HG03039 (cell line): ENCODE measurements around the gene RHO.
A peak's percentile ranks its signal among the peaks of the same experiment; 100 is the strongest.
"Not testable (repeated sequence)": the region's sequence is repeated elsewhere in the genome, so short reads cannot be mapped to it uniquely, and the experiment has no call there.

Experiments used
- ATAC-seq: cut with Tn5 transposase; IDR thresholded peaks from one replicate; pipeline ENCODE4 v1.9.1; 2021; ENCODE audit warnings: mild to moderate bottlenecking, moderate library complexity; ENCODE audit not compliant: unreplicated experiment

The RHO gene

DNA sequence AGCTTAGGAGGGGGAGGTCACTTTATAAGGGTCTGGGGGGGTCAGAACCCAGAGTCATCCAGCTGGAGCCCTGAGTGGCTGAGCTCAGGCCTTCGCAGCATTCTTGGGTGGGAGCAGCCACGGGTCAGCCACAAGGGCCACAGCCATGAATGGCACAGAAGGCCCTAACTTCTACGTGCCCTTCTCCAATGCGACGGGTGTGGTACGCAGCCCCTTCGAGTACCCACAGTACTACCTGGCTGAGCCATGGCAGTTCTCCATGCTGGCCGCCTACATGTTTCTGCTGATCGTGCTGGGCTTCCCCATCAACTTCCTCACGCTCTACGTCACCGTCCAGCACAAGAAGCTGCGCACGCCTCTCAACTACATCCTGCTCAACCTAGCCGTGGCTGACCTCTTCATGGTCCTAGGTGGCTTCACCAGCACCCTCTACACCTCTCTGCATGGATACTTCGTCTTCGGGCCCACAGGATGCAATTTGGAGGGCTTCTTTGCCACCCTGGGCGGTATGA, at the start of gene RHO:
Gene RHO, plus strand, starts transcription at position 51 of the 512 bp plus-strand sequence. Its CDS starts 95 bp downstream, at position 146.
- ATAC-seq = no peak

DNA sequence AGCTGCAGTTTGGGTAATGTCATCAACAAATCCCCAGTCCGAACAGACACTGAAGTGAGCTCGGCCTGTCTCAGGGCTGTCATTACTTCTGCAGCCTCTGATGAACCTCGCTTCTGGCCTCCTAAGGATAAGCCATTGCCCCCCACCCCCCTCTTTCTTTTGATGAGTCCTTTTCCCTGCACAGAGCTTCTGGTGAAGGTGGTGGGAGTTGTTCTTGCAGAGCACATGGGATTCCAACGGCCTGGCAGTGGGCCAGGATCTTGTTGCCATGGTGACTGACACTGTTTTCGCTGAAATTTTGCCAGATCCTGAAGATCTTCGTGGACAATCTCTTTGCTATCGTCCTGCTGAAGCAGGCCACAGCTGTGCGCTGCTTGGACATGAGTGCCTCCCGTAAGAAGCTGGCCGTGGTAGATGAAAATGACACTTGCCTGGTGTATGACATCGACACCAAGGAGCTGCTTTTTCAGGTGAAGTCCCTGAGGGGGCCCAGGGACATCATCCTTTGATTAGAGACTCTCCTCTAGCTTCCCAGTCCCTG, 47.1 kb upstream of the RHO start:
- ATAC-seq = not testable (repeated sequence)

DNA sequence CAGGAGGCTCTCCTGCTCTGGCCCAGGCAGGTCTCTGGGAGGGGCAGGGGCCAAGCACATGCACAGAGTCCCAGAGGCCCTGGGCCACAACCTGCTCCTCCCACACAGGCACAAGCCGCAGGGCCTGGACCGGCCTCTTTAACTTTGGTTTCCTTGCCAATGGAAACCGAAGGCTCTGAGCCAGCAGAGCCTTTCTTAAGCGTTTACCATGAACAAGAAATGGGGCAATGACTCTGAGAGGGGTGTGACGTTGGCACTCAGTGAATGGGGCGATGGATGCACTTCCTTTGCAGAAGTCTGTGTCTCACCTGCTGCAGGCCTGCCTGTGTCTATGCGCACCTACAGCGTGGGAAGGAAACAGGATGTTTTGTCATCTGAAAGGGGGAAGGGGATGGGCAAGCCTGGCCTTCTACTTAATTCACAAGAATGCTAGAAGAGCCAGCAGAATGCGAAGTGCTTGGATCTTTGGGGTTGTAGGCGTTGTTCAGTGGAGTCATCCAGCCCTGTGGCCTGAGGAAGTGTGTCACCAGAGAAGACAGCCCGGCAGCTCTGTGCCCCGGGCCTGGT, 46.6 kb upstream of the RHO start:
- no peak for ATAC-seq

DNA sequence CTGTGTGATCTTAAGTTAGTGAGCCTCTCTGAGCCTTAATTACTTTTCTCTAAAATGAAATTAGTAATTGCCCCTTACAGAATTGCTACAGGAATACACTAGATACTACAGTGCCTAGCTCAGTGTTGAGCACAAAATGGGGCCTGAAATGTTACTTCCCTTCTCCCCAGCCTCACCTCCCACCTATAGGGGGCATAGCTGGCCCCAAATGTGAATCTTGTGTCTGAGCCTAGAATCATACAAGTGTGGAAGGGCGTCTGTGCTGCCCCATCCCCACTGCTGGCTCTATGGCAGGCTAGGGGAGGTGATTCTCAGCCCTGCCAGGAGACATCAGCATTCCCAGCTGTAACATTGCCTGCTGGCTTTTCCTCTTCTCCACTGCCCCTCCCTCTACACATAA, 45.7 kb upstream of the RHO start:
- no peak for ATAC-seq

GRCh38 chr3:129483870-129484269, 44.6 kb upstream of the RHO start:
- ATAC-seq = no peak

- not testable (repeated sequence) for ATAC-seq
Measured at GRCh38 chr3:129485146-129485545, 43.3 kb upstream of the RHO start.

DNA sequence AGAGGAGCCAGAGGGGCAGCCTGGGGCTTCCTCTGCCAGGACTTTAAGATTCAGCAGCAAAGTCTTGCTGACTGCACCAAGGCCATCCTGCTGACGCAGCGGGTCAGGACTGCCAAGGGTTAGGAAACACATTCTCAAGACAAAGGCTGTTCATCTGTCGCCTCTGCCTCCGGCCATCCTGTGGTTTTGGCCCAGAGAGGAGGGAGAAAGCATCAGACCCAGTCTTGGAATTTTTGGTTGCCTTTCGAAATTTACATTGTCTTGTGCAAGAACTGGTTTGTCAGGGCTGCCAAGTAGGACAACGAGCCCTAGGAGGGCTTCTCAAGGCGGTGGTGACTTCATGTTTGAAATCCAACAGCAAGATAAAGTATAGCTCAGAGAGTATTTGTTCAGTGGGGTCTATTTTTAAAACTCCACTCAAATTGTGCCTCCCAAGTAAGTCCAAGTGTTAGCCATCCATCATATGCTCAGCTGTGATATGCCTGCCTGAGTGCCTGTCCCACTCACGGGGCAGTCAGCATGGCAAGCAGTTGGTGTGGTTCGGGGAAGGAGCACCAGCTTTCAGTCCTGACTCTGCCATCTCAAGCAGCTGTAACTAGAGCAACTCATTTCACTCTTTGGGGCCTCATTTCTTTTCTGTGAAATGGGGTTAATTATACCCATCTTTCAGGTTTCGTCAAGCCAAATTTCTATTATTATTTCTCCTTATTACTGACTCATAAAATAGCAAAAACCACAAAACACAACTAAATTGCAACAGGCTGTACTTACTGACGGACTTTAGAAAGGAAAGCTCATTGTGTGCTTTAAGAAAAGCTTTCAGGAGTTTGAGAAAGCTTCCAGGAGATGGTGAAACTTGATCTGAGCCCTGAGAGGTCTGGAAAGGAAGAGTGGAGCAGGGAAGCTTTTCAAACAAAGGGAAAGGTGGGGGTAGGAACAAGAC, 42.4 kb upstream of the RHO start:
- no peak for ATAC-seq

DNA sequence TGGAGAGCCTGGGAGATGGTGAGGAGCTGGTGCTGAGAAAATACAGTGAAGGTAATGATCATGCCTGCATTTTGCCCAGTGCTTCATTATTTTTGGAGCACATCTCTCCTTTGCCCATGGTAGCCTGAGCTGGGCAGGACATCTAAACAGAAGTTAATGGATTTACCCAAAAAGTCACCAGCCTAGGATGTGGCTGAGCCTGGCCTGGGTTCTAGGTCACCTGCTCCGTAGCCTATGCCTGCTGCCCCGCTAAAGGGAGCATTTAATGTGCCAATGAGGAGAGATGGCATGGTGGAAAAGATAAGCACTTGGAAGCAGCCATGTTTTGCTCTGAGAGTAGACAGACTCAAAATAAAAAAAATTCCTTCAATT, 41.8 kb upstream of the RHO start:
- ATAC-seq = no peak

- ATAC-seq = no peak
Measured at GRCh38 chr3:129487183-129487867, 41.1 kb upstream of the RHO start.

DNA sequence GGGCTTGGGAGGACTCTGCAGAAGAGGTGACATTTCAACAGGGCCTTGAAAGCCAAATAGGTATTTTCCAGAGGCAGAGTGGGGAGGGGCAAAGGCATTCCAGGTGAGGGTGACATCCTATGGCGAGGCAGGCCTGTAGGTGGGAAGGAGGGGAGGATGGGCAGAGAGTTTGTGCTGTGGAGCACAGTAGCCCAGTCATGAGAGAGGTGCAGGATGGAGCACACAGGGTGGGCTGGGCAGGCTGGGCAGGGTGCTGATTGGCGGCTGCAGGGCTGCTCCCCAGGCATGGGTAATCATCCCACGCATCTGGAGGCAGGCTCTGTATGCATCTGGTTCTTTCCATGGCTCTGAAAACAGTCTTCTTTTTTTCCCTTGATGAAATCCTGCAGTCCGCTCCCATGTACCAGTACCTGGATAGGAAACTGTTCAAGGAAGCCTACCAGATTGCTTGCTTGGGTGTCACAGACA, 40.5 kb upstream of the RHO start:
- not testable (repeated sequence) for ATAC-seq

DNA sequence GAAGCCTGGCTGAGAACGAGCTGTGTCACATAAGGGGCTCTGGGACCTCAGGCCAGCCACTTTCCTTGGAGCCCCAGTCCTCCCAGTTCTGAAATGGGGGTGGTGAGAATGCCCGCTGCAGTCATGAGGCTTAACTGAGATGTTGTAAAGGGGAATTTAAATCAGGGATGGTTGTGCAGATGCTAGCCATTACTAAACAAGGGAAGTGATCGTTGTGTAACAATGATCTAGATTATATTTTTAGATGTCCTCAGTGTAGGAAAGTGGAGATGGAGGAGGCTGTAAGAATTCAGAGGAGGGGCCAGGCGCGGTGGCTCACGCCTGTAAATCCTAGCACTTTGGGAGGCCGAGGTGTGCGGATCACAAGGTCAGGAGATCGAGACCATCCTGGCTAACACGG, 39.2 kb upstream of the RHO start:
- not testable (repeated sequence) for ATAC-seq

GRCh38 chr3:129490273-129490675, 38.2 kb upstream of the RHO start:
- ATAC-seq = peak; percentile 68

DNA sequence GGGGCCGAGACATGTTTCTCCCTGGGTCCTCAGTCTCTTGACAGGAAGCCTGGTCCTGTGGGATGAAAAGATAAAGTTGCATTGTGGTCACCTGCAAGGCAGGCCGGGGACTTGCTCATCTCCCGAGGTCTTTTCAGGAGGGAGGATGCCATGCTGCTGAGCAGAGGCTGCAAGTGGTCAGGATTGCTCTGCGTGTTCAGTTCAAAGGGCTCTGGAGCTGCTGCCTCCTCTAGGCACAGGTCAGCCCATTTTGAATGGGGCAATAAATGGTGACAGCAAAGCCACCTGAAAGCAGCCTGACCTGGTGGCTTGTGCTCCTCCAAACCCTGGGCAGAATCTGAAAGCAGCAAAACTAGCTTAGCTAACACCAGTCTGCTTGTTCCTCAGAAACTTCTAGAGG, 37.4 kb upstream of the RHO start:
- ATAC-seq = not testable (repeated sequence)

- no peak for ATAC-seq
Measured at GRCh38 chr3:129491794-129492193, 36.6 kb upstream of the RHO start.

DNA sequence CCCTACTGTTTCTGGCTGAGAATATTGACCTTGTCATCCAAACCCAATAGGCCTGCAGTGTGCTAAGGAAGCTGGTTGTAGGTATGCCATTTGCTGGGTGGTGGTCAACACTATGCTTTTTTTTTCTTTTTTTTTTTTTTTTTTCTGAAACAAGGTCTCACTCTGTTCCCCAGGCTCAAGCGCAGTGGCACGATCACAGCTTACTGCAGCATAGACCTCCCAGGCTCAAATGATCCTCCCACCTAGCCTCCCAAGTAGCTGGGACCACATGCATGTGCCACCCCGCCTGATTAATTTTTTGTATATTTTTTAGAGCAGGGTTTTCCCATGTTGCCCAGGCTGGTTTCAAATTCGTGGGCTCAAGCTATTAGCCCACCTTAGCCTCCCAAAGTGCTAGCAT, 35.7 kb upstream of the RHO start:
- no peak for ATAC-seq

GRCh38 chr3:129493206-129493605, 35.2 kb upstream of the RHO start:
- ATAC-seq = no peak

DNA sequence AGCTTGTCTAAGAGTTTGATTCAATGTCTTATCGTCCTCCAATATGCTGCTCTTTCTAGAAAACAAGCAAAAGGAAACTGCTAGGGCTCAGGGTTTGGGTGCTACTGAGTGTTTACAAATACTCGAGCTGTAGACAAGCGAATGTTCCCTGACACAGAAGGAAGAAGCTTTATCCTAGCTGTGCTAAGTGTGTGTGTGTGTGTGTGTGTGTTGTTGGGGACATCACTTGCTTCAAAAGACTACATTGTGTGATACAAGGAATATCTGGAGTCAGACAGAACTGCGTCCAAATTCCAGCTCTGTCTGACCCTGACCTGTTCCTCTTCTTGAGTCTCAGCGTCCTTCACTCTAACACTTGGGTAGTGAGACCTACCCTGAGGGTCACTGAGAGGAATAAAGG, 33.9 kb upstream of the RHO start:
- ATAC-seq = not testable (repeated sequence)

DNA sequence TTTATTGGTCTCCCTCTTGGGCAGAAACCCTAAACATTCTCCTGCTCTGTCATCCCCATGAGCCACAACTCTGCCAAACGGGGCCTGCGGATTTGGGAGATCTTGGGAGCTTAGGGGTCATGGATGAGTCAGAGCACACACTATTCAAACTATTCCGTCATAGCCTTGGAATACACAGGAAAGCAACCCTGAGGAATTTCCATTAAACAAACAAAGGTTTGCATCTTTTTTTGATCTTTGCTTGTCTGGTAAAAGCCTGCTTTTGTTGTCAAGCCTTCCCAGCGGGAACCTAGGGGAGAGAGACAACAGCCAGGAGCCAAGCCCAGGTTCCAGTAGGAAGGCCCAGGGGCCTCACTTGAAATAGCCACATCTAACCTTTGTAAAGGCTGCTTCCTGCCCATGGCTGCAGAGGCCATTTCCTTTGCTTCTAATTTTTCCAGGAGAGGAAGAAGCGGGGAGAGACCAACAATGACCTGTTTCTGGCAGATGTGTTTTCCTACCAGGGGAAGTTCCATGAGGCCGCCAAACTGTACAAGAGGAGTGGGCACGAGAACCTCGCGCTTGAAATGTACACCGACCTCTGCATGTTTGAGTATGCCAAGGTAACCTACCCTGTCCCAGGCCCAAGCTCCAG, 33.3 kb upstream of the RHO start:
- ATAC-seq = not testable (repeated sequence)

GRCh38 chr3:129497876-129498275, 30.6 kb upstream of the RHO start:
- ATAC-seq = not testable (repeated sequence)

DNA sequence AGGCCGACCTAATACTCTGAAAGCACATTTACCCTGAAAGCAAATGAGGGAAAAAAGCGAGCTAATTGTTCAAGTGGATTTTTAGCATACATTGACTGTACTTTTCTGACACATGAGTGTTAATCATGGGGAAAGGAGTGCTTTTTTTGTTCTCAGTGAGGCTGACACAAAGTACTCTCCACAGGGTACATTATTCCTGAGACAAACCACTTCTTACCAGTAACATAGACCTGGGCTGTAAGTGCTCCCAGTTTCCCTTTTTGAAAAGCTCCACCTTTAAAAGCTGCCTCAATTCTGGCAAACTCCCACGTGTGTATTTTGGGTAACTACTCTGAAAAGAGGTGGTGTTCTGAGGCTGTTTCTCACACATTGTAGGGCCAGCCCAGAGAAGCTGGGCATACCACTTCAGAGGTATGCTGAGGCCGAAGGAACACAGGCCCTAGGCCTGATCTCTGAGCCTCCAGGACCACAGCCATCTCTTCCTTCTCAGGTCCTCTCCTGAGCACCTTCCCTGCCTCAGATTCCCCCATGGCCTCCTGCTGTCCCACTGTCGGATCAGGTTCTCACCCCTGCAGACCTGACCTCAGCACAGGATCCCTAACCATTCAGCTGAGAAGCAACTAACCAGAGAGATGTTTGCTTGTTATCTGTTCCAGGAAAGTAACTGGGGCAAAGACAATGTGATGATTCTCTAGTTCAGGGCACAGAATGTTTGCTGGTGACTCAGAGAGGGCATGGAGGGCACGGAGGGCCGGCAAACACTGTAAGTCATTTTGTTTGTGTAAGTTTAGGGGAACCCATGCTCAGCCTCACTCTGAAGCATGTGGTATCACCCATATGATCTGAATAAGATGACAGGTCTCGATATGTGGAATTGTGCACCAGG, 29.6 kb upstream of the RHO start:
- not testable (repeated sequence) for ATAC-seq
